Heart left ventricle (tissue), 13 donors: Measurements from ENCODE around the gene ASTL.

Experiments used
- CTCF ChIP-seq, 12 donors: fragments of 200-600 bp; sonication (generic) in 4 of 12; IDR thresholded peaks; one replicate each; pipeline versions ENCODE4 v1.5.0 to v1.8.0; 2018 to 2022; ENCODE audit warnings: antibody characterized with exemption in 12 of 12, mild to moderate bottlenecking in 5 of 12
- POLR2A ChIP-seq, 2 donors: fragments of 450-650 bp; IDR thresholded peaks; one replicate each; pipeline ENCODE4 v1.6.1; 2017; ENCODE audit warnings: antibody characterized with exemption in 2 of 2, mild to moderate bottlenecking in 2 of 2, moderate library complexity in 2 of 2
- donor health status: ischemic (EF 13 %, LVEDD 7.1; RV severe dilation, severe dysfunction).
- donor health status: DM: no; HTN: yes; CAD: no.
- donor health status: DM: no; HTN: no; CAD: no.
- donor health status: ischemic (EF 25% LVEDD 6.9; RV normal size, moderate dysfunction).
- donor health status: ischemic (EF 25% LVEDD 5.7; RV mildly dilated, moderate dysfunction).
- donor health status: ischemic (EF 35%, LVEDD 5.7; RV mildly dilated, moderate dysfunction).
- donor health status: nonischemic (EF 11% LVEDD 7.7; RV severe dilation, severe dysfunction).
- donor health status: DM: yes; HTN: yes; CAD: no.
- donor health status: PGD.
- donor health status: ischemic (EF 29% LVEDD 5.4; RV normal size, mild dysfunction).
- donor health status: nonischemic (EF 23%, LVEDD 6.1; RV moderate dilation, normal function).

- TF ChIP-seq CTCF (IDR thresholded peaks at IDR 0.05) (no peak), POLR2A (IDR thresholded peaks at IDR 0.05) (no peak)
Measured at GRCh38 chr2:96109361-96109680, 29.0 kb downstream of the ASTL start.
